GM12865 (cell line): ENCODE data around the gene BASP1.

Source experiments
- DNase-seq: peaks from one replicate; pipeline ENCODE4 v3.0.0; 2010; ENCODE audit warnings: low read depth
- H3K4me3 ChIP-seq: 2 replicates; pipeline ENCODE4 v1.5.1; 2011; ENCODE audit warnings: mild to moderate bottlenecking, low read depth, low read length, control low read depth
- CTCF ChIP-seq: IDR thresholded peaks from 2 replicates; pipeline ENCODE4 v1.5.1; 2011; ENCODE audit warnings: low read length, control low read depth, low read depth, inconsistent platforms; ENCODE audit not compliant: insufficient read depth; ENCODE audit errors: missing control alignments

The BASP1 gene

GRCh38 chr5:17206021-17206420 lies 11.4 kb upstream of the BASP1 start:
- H3K4me3 ChIP-seq, result no peak overlapping the region
- TF ChIP-seq CTCF, result no peak
- DNase-seq, result no peak

- no peak overlapping the region for H3K4me3 ChIP-seq
- no peak for DNase-seq
- TF ChIP-seq CTCF, result no peak
These were observed 5.2 kb upstream of the BASP1 start for GRCh38 chr5:17212191-17212590.

GRCh38 chr5:17212996-17213395 lies 4.4 kb upstream of the BASP1 start:
- no peak for DNase-seq
- no peak overlapping the region for H3K4me3 ChIP-seq
- no peak for TF ChIP-seq CTCF

- H3K4me3 ChIP-seq, result no peak overlapping the region
- no peak for DNase-seq
- no peak for TF ChIP-seq CTCF
These were observed 3.5 kb upstream of the BASP1 start for GRCh38 chr5:17213938-17214337.

GRCh38 chr5:17214893-17215292 lies 2.5 kb upstream of the BASP1 start:
- no peak overlapping the region for H3K4me3 ChIP-seq
- no peak for TF ChIP-seq CTCF
- no peak for DNase-seq

- TF ChIP-seq CTCF, result no peak
- H3K4me3 ChIP-seq, result no peak overlapping the region
These were observed 2.1 kb upstream of the BASP1 start for GRCh38 chr5:17215361-17215760.

GRCh38 chr5:17216176-17216973 lies 1.1 kb upstream of the BASP1 start:
- TF ChIP-seq CTCF, result peak; percentile 68
- peak overlapping the region; percentile 68 for H3K4me3 ChIP-seq
- DNase-seq, result peak; percentile 88

More at GRCh38 chr5:17215361-17215760, 2.1 kb upstream of the BASP1 start:
- no peak for DNase-seq
